CD14-positive monocyte (primary cell): ENCODE data around the gene GMCL2. TPM values are rescaled to one million over a fixed set of nuclear protein-coding genes. Genes with fewer than 3 reads are reported as not detected.

Experiments
- DNase-seq, 3 donors: peaks; one replicate each; pipeline ENCODE4 v3.0.0-alpha.2; 2011 to 2022
- H2AFZ ChIP-seq: 2 replicates; pipeline ENCODE4 v1.6.0; 2012; ENCODE audit warnings: mild to moderate bottlenecking, low read depth, low read length, inconsistent platforms; ENCODE audit not compliant: insufficient read depth, poor library complexity, severe bottlenecking
- H3K27ac ChIP-seq, 2 donors: 1 replicate in 1 of 2; 2 replicates in 1 of 2; pipeline ENCODE4 v1.5.1; 2012 to 2013; ENCODE audit warnings: low read length in 2 of 2, control low read depth in 1 of 2, inconsistent platforms in 1 of 2, low read depth in 1 of 2, mild to moderate bottlenecking in 1 of 2
- H3K27me3 ChIP-seq, 2 donors: one replicate each; pipeline versions ENCODE4 v1.6.0 to v1.6.1; 2011 to 2013; ENCODE audit warnings: low read length in 2 of 2; ENCODE audit not compliant: control insufficient read depth in 2 of 2, insufficient read depth in 2 of 2
- H3K36me3 ChIP-seq, 2 donors: replicated peaks in 1 of 2; 1 replicate in 1 of 2; 2 replicates in 1 of 2; pipeline versions ENCODE4 v1.5.1 to v1.6.1; 2012 to 2013; ENCODE audit warnings: low read length in 2 of 2, control low read depth in 1 of 2, inconsistent platforms in 1 of 2, mild to moderate bottlenecking in 1 of 2; ENCODE audit not compliant: insufficient read depth in 2 of 2, control insufficient read depth in 1 of 2
- H3K4me1 ChIP-seq, 2 donors: 1 replicate in 1 of 2; 2 replicates in 1 of 2; pipeline versions ENCODE4 v1.5.1 to v1.6.1; 2012 to 2013; ENCODE audit warnings: low read length in 2 of 2, control low read depth in 1 of 2, inconsistent platforms in 1 of 2, mild to moderate bottlenecking in 1 of 2, moderate library complexity in 1 of 2; ENCODE audit not compliant: insufficient read depth in 2 of 2, control insufficient read depth in 1 of 2
- H3K4me2 ChIP-seq: replicated peaks from 2 replicates; pipeline ENCODE3; 2012; ENCODE audit warnings: low read length, moderate library complexity, mild to moderate bottlenecking; ENCODE audit not compliant: poor library complexity, severe bottlenecking; ENCODE audit errors: extremely low read depth
- H3K4me3 ChIP-seq, 3 experiments: fragments of 200-600 bp in 1 of 3; sonication (generic) in 1 of 3; replicated peaks in 1 of 3; 1 replicate in 2 of 3; 2 replicates in 1 of 3; pipeline ENCODE4 v1.5.1; 2011 to 2013; ENCODE audit warnings: low read length in 3 of 3, mild to moderate bottlenecking in 3 of 3, control low read depth in 2 of 3, low read depth in 2 of 3, inconsistent platforms in 1 of 3, moderate library complexity in 1 of 3
- H3K79me2 ChIP-seq: 2 replicates; pipeline ENCODE4 v1.6.0; 2012; ENCODE audit warnings: mild to moderate bottlenecking, control low read depth, inconsistent platforms, low read length, moderate library complexity; ENCODE audit not compliant: insufficient read depth
- H3K9ac ChIP-seq: 2 replicates; pipeline ENCODE4 v1.6.0; 2017; ENCODE audit warnings: low read length, mild to moderate bottlenecking; ENCODE audit not compliant: insufficient read depth, poor library complexity, severe bottlenecking
- H3K9me3 ChIP-seq, 2 donors: replicated peaks in 1 of 2; 1 replicate in 1 of 2; 2 replicates in 1 of 2; pipeline versions ENCODE4 v1.5.1 to v1.6.1; 2012 to 2013; ENCODE audit warnings: low read length in 2 of 2, control low read depth in 1 of 2; ENCODE audit not compliant: control insufficient read depth in 1 of 2, insufficient read depth in 1 of 2
- H4K20me1 ChIP-seq: 2 replicates; pipeline ENCODE4 v1.6.0; 2012; ENCODE audit warnings: mild to moderate bottlenecking, low read length, control low read depth, moderate library complexity; ENCODE audit not compliant: insufficient read depth
- H3K27ac Mint-ChIP-seq, 7 donors: one replicate each; pipeline ENCODE4 v1.8.0; 2020; ENCODE audit warnings: mild to moderate bottlenecking in 7 of 7, mixed read lengths in 7 of 7, moderate library complexity in 6 of 7, inconsistent platforms in 2 of 7
- H3K27me3 Mint-ChIP-seq, 3 donors: one replicate each; pipeline ENCODE4 v1.8.0; 2021 to 2022; ENCODE audit warnings: low read depth in 3 of 3, mild to moderate bottlenecking in 3 of 3, mixed read lengths in 3 of 3, moderate library complexity in 3 of 3, inconsistent platforms in 1 of 3
- H3K36me3 Mint-ChIP-seq, 2 donors: one replicate each; pipeline ENCODE4 v1.8.0; 2020; ENCODE audit warnings: mixed read lengths in 2 of 2, inconsistent platforms in 1 of 2, mild to moderate bottlenecking in 1 of 2
- H3K4me1 Mint-ChIP-seq: one replicate; pipeline ENCODE4 v1.8.0; 2020; ENCODE audit warnings: mild to moderate bottlenecking, mixed read lengths
- H3K4me3 Mint-ChIP-seq, 2 donors: one replicate each; pipeline ENCODE4 v1.8.0; 2020; ENCODE audit warnings: mild to moderate bottlenecking in 2 of 2, mixed read lengths in 2 of 2, moderate library complexity in 1 of 2
- H3K9me3 Mint-ChIP-seq, 7 donors: one replicate each; pipeline ENCODE4 v1.8.0; 2020 to 2022; ENCODE audit warnings: mixed read lengths in 7 of 7, mild to moderate bottlenecking in 6 of 7, moderate library complexity in 6 of 7, inconsistent platforms in 2 of 7
- WGBS: methylation state at CpG from one replicate; pipeline ENCODE4 v1.1.5; 2013; ENCODE audit warnings: missing lambda C conversion rate; ENCODE audit not compliant: insufficient coverage; 5-methylcytosine and 5-hydroxymethylcytosine counted together
- intact Hi-C, 2 donors: fragments of 100-400 bp; cut with micrococcal nuclease; formaldehyde crosslinking; loops; one replicate each; pipeline versions ENCODE4 v1.15.0 to v1.15.1; 2023
- polyA plus RNA-seq, 3 donors: library from polyadenylated mRNA; depleted of rRNA in 1 of 3; unstranded in 2 of 3; stranded (reverse) in 1 of 3; fragments of 300-500 nt in 2 of 3; fragments of >200 nt in 1 of 3; fragmentation: Illumina TruSeq in 2 of 3; gene quantifications; 1 replicate in 2 of 3; 2 replicates in 1 of 3; pipeline ENCODE4 v1.2.3, GENCODE V29; 2012 to 2021
- TF ChIP-seq, protein P1 (sequence below): fragments of 200-600 bp; IDR thresholded peaks from one replicate; pipeline ENCODE4 v1.8.0; 2022; ENCODE audit warnings: antibody characterized with exemption, mild to moderate bottlenecking

Gene GMCL2
- polyA plus RNA-seq, 3 donors, result not detected

DNA sequence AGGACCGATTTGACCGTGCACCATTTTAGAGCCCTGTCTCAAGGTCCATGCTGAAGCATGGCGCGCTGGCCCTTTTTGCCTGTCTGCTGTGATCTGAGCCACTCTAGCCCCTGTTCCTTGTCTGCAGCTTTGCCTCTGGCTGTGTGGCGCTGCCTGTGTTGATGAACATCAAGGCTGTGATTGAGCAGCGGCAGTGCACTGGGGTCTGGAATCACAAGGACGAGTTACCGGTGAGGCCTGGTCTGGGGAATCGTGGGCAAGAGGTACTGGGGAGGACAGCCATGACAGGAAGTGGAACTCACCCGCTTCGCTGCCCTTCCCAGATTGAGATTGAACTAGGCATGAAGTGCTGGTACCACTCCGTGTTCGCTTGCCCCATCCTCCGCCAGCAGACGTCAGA lies 39.8 kb downstream of the GMCL2 start:
- Histone ChIP-seq H4K20me1 (peaks cover 9% of the 10 kb centered on the region), H3K9ac (no peak overlapping the region), H3K4me1 (no peaks in the 10 kb centered on the region), H3K79me2 (no peaks in the 10 kb centered on the region), H3K36me3 (peaks cover 76 to 86% of the 10 kb centered on the region in 2 donors), H3K4me3 (no peak overlapping the region), H3K27ac (no peak overlapping the region), H2AFZ (no peak overlapping the region), H3K4me2 (no peak overlapping the region), H3K9me3 (no peaks in the 10 kb centered on the region), H3K27me3 (no peaks in the 10 kb centered on the region)
- Mint-ChIP-seq H3K27me3 (no peaks in the 10 kb centered on the region), H3K4me3 (no peak overlapping the region), H3K4me1 (peaks cover 7% of the 10 kb centered on the region), H3K9me3 (peaks cover 0 to 1% (median 0%) of the 10 kb centered on the region in 7 donors), H3K27ac (peak overlapping the region in 1 of 7 donors; percentile 30), H3K36me3 (peaks cover 85% of the 10 kb centered on the region in 2 donors)
- intact Hi-C loops, result loop anchor here in 1 of 2 donors (5.0 kb wide), 1 partner anchor 70 kb away; no protein-coding TSS in a partner anchor
- DNase-seq, result no peak
- 87% methylated on average over 11 of the region's 15 CpGs for WGBS
- TF ChIP-seq, protein P1, sequence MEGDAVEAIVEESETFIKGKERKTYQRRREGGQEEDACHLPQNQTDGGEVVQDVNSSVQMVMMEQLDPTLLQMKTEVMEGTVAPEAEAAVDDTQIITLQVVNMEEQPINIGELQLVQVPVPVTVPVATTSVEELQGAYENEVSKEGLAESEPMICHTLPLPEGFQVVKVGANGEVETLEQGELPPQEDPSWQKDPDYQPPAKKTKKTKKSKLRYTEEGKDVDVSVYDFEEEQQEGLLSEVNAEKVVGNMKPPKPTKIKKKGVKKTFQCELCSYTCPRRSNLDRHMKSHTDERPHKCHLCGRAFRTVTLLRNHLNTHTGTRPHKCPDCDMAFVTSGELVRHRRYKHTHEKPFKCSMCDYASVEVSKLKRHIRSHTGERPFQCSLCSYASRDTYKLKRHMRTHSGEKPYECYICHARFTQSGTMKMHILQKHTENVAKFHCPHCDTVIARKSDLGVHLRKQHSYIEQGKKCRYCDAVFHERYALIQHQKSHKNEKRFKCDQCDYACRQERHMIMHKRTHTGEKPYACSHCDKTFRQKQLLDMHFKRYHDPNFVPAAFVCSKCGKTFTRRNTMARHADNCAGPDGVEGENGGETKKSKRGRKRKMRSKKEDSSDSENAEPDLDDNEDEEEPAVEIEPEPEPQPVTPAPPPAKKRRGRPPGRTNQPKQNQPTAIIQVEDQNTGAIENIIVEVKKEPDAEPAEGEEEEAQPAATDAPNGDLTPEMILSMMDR, result no peak

DNA sequence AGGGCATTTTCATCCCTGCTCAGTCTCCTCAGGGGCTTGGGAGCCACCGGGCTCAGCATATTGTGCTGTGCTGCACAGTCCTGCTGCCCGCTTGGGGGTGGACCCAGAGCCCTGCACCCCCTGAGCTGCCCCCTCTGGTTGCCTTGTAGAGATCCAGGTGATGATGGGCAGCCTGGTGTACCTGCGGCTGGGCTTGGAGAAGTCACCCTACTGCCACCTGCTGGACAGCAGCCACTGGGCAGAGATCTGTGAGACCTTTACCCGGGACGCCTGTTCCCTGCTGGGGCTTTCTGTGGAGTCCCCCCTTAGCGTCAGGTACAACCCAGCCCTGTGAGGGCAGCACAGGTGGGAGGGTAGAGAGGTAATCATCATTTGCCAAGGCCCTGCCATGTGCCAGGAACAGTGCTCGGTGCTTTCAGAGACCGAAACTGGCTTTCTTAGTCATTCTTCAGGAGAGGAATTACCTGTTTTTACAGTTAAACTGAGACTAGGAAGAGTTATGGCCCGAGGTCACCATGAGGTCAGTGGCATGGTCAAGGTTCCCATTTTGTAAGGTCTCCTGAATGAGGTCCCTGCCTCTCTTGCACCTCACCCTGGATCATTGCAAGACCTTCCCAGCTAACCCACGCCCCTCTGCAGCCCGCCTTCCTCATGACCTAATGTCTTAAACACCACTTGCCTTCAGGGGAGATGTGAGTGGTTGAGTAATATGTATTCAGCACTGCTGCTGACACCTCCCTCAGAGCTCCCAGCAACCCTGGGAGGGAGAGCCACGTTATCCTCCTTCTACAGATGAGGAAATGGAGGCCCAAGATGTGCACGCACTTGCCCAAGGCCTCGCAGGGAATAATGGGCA lies 41.0 kb downstream of the GMCL2 start:
- Histone ChIP-seq H3K4me1 (no peaks in the 10 kb centered on the region), H3K9ac (no peak overlapping the region), H3K79me2 (no peaks in the 10 kb centered on the region), H3K27me3 (no peaks in the 10 kb centered on the region), H3K4me2 (no peak overlapping the region), H3K27ac (no peak overlapping the region), H3K36me3 (peaks cover 79 to 97% of the 10 kb centered on the region in 2 donors), H4K20me1 (peaks cover 9% of the 10 kb centered on the region), H3K4me3 (no peak overlapping the region), H2AFZ (no peak overlapping the region), H3K9me3 (no peaks in the 10 kb centered on the region)
- Mint-ChIP-seq H3K4me1 (no peaks in the 10 kb centered on the region), H3K36me3 (peaks cover 89 to 97% of the 10 kb centered on the region in 2 donors), H3K4me3 (no peak overlapping the region), H3K27ac (peak overlapping the region in 2 of 7 donors; percentile 21 to 30), H3K27me3 (no peaks in the 10 kb centered on the region), H3K9me3 (peaks cover 0 to 1% (median 0%) of the 10 kb centered on the region in 7 donors)
- intact Hi-C loops, result loop anchor here in 1 of 2 donors (5.0 kb wide), 1 partner anchor 69 kb away; no protein-coding TSS in a partner anchor
- 71% methylated on average over 9 of the region's 14 CpGs for WGBS
- DNase-seq, result peak in 2 of 3 donors; percentile 24 to 30
- TF ChIP-seq, protein P1, result peak; percentile 75
